Femur (tissue), 1 donor: ENCODE results near the gene PHYKPL.
A peak's percentile ranks its signal among the peaks of the same experiment; 100 is the strongest.
"Not testable (repeated sequence)": the region's sequence is repeated elsewhere in the genome, so short reads cannot be mapped to it uniquely, and the experiment has no call there.

ENCODE experiments used
- DNase-seq: peaks from one replicate; pipeline ENCODE4 v3.0.0-alpha.2; 2017

Gene PHYKPL

DNA sequence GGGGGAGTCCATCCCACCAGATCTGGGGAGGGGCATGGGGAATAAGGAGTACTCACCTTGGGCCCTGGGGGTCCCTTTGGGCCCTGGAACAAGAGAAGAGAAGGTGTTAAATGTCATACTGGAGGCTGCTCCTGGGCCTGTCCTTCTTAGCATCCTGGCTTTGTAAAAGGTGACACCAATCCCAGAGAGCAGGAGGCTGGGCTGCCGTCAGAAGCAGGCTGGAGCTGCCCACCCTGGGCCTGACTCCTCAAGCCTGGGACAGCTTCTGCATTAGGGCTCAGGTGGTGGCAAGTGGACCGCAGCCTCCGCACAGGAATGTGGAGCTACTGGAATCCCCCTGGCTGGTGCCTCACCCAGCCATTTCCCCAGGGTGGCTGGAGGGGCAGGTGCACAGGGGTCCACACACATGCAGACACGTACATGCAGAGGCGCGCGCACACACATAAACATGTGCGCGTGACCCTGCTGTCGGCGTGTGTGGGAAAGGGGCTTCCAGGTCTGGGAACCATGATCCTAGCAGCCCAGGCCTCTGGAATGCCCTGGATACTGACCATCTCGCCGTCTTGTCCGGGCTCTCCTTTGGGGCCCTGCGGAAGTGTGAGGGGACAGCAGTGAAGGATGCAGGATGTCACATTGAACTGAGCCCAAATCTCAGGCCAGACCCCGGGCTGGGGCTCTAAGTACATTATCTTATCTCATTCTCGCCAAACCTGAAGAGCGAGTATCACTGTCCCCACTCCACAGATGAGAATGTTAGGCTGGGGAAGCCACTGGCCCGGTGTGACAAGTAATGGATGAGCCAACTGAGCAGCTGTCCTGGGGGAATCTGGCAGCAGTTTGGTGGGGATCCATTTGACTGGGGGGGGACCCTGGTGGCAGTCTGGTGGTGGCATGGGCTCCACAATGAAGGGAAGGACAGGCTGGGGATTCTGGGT lies 29.3 kb upstream of the PHYKPL start:
- no peak for DNase-seq

DNA sequence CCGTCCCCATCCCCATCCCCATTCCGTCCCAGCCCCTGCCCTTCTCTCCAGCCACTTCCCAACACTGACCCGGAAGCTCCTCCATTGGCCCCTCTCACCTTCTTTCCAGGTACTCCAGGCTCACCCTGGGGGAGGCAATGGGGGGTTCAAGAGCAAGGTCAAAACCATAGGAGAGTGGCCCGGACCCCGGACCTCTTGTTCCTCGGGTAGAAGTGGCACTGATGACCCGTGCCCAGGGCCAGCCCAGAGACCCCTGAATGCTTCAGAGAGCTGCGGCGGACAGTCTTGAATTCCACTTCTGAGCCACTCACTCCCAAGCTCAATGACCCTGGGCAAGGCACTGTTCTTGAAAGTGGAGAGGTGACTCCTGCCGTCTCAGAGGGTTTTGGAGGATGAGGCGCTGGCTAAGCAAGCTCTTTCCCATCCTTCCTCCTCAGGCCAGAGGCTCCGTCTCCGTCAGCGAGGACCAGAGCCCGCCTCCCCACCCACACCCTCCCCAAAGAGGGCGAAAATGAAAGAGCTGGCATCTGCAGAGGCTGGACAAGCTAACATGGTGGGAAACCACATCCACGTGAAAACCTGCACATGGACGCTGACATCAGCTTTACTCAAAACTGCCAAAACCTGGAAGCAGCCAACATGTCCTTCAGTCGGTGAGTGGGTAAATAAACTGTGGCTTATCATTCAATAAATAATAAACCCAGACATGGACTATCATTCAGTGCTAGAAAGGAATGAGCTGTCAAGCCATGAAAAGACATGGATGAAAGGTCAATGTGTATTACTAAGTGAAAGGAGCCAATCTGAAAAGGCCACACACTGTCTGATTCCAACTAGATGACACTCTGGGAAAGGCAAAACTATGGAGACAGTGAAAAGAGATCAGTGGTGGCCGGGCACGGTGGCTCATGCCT lies 27.3 kb upstream of the PHYKPL start:
- DNase-seq: no peak

DNA sequence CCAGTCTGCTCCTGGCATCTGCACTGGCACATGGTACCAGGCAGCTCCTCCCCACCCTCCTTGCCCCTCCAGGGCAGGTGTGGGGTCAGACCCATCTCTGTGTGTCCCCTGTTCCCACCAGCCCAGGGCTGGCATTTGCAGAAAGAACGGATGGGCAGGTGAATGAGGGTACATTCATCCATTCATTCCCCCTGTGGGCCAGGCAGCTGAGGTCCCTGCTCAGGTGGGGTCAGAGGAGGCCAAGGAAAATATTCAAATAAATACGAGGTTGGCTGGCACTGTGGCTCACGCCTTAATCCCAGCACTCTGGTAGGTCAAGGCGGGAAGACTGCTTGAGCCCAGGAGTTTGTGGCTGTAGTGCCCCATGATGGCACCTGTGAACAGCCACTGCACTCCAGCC lies 25.0 kb upstream of the PHYKPL start:
- no peak for DNase-seq

DNA sequence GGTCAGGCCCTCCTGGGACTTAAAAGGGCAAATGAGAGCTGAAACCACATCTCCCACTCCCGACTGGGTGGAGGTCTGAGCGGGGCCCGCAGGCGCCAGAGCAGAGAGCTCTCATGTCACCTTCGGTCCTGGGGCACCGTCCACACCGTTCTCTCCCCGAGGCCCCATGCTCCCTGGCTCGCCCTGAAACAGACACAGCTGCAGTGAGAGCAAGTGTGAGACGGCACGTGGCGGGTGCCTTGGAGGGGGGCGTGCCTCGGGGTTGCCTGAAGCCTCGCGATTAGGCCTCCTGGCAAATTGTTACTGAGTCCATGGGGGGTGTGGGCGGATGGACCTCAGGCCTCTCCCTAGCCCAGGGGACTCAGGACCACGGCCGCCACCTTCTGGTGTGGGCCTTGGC lies 24.1 kb upstream of the PHYKPL start:
- no peak for DNase-seq

DNA sequence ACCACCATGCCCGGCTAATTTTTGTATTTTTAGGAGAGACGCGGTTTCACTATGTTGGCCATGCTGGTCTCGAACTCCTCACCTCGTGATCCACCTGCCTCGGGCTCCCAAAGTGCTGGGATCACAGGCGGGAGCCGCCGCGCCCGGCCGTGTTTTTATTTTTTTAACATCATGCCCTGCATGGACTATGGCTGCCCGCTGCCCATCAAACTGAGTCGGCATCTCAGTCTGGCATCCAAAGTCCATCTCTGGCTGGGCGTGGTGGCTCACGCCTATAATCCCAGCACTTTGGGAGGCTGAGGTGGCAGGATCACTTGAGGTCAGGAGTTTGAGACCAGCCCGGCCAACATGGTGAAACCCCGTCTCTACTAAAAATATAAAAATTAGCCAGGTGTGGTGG lies 21.0 kb upstream of the PHYKPL start:
- not testable (repeated sequence) for DNase-seq

DNA sequence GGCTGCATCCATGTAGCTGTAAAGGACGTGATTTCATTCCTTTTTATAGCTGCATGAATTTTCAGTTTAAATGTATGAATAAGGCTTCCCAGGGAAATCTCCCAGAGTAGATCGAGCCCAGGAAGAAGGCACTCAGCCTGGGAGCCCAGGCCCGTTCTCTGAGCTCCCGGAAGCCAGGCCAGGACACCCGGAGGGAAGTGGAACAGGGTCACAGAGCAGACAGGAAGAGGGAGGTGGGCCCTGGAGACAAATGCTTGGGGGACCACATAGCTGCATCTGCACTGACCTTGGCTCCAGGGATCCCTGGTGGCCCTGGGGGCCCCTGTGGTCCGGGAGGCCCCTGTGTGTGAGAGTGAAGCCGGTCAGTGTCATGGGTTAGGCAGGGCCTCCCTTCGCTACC lies 19.7 kb upstream of the PHYKPL start:
- DNase-seq: no peak

DNA sequence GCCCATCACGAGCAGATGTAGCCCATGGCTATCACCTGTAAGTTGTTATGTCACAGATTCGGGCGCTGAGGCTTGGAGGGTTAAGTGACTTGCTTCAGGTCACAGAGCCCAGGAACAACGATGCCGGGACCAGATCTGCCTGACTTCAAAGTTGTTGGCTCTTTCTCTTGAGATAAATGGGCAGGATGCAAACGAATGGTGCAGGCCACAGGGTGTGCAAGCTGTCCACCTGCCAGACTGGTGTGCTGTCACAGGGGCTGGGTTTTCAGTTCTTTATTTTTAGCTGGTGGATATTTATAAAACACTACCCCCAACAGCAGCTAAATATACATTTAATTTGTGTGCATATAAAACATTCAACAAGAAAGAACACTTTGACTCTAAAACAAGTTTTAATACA lies 17.7 kb upstream of the PHYKPL start:
- DNase-seq: no peak

DNA sequence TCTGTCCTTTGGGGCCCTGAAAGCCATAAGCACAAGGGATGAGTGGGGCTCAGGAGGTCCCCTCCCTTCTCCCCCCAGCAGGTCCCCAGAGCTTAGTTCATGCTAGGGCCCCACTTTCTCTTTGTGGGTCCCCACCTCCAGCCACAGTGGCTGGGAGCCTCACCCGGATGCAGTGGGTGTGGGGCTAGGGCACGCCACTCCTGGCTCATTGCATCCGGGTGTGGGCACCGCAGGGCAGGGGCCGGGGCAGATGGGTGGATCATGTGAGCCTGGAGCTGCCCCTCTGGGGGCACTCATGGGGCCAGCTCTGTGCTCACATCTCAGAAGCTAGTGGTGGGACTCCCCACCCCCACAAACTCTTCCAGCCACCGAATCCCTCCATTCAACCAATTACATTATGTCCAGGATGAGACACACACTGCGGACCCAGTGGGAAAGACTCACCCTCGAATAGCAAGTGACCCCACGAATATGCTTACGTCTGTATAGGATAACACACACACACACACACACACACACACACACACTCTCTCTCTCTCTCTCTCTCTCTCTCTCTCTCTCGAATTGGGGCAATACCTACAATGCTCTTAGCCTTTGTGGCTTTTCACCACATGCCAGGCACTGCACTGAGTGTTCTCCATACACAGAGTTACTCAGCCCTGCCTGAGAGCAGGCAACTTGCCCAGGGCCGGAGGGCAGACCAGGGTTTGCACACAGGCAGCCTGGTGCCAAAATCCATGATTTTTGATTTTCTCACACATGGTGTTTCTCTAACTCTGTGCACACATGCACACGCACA lies 16.8 kb upstream of the PHYKPL start:
- DNase-seq: peak; percentile 67

DNA sequence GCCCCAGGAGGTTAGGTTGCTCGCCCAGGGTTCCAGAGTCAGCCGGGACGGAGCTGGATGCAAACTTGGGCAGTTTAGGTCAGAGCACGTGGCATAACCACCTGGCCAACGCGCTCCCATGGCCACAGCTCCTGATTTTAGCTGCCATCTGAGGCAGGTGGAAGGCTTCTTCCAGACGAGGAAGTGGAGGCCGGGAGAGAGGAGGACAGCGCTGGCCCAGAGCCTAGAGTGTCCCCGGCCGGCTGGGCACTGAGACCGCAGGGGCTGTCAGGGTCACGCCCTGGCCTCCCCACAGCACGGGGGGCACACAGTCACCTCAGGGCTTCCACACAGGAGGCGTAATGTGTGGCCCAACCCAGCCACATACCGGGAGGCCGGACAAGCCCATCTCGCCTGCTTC lies 16.1 kb upstream of the PHYKPL start:
- DNase-seq: no peak

DNA sequence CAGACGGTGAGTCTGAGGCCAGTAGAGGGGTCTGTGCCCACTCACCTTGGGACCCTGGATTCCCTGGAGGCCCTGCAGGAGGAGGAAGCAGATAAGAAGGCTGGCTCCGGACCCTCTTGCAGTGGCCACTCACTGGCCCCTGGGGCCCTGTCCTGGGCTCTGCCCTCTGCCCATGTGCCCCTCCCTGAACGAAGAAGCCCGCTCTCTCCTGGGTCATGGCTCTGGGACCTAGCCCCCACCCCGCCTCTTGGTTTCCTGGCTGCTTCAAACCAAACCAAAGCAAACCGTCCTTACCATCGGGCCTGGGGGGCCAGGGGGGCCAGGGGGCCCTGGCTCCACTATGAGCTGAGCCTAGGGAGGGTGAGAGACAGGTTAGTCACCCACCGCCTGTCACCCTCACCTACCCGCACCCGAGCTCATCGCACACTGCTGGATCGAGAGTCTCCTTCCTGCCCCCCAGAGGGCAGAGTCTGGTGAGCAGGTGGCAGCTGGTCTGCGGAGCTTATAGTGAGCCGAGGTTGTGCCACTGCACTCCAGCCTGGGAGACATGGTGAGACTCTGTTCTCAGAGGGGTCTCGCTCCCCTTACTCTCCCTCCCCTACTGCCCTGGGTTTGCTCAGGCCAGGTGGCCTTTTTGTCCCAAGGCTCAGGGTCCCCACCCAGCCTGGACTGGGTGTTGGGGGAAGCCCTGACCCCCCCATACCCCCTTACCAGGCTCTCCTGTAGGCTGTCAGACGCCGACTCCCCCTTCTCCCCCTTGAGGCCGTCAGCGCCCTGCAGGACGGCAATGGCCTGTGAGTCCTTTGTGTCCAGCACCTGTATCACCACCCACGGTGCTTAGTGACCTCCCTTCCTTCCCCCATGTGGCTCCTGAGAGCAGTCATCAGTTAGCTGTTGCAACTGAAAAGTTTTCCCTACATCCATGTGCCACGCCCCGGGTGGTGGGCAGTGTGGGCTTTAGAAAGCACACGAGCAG lies 15.2 kb upstream of the PHYKPL start:
- DNase-seq: no peak

DNA sequence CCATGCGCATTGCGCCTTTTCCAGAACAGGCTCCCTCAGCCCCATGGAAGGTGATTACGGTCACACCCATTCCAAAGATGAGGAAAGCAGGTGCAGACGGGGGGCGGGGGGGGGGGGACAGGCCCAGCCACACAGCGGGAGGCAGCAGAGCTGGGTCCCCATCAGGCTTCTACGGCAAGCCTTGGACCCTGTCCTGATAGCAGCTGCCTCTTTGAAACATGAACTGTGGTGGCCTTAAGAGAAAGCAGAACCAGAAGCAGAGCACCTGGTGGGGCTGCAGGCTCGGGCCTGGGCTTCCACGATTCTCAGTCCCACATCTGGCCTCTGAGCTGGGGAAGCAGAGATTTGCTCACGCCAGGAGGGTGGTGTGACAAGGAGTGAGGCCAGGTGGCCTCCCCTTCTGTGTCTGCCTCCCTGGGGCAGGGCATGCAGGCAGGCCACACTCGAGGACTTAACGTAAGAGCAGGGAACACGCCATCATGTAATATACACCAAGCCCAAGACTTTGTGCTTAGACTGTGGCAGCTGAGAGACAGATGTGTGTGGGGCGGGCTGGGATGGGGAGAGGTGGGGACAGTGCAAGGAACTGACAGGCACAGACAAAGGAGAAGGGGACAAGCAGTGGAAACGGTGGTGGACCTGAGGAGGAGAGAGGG lies 14.2 kb upstream of the PHYKPL start:
- peak; percentile 27 for DNase-seq

DNA sequence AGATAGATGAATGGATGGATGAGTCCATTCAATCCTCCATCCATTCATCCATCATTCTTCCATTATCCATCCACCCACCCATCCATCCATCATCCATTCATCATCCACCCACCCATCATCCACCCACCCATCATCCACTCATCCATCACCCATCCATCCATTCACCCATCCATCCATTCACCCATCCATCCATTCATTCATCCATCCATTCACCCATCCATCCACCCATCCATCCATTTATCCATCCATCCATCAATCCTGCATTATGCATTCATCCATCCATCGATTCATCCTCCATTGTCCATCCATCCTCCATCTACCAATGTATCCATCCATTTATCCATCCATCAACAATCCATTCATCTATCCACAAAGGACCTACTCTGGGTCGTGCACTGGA lies 12.8 kb upstream of the PHYKPL start:
- no peak for DNase-seq

DNA sequence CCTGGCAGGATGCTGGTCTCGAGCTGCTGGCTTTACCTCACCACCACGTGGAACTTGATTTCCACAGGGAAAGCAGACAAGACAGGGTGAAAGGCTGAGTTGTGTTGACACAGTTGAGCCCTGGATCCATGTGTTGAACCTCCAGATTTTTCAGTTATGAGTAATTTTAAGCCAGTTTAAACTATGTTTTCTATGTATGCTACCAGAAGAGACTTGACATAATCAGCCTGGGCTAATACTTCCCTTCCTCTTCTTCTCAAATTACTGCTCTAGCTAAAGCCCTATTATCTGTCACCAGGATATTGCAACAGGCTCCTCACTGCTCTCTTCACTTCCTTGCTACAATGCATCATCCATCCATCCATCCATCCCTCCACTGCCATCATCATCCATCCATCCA lies 12.0 kb upstream of the PHYKPL start:
- DNase-seq: no peak

DNA sequence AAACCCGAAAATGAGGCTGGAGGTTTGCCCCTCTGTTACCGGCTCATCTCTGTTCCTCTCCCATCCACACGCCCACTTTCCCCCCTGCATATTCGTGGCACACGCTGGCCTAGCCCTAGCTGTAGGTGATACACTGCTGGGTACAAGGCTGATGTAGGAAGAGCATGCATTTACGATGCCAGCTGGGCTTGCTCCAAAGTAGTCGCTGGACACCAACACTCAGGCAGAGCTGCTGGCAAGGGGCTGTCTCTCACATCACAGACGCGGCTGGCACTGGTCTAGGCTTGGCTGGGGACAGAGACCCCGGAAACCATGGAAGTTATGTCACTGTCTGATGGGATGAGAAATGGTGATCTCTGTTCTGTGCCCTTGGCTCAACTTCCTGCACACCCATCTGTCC lies 9.8 kb upstream of the PHYKPL start:
- peak; percentile 16 for DNase-seq

DNA sequence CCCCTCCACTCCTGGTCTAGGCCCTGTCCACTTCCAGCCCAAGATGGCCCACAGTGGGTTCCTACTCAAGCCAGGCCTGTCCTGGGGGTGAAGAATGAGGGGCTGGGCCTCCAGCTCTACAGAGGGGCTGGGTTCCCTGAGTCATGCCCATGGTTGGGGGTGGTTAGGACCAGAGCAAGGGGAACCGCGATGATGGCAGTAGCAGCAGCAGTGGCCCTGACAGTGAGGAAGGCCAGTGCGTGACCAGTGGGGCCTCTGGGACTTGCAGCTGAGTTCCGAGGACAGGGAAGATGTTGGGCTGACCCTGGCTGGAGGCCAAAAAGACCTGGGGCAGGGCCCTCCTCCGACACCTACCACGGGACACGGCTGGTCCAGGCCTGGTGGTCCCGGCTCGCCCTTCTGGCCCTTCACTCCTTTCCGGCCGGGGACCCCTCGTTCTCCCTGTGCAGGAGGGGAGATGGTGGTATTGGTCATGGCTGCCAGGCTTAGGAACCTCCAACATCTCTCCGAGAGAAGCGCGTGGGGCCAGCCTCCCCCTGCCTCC lies 9.2 kb upstream of the PHYKPL start:
- DNase-seq: peak; percentile 26

DNA sequence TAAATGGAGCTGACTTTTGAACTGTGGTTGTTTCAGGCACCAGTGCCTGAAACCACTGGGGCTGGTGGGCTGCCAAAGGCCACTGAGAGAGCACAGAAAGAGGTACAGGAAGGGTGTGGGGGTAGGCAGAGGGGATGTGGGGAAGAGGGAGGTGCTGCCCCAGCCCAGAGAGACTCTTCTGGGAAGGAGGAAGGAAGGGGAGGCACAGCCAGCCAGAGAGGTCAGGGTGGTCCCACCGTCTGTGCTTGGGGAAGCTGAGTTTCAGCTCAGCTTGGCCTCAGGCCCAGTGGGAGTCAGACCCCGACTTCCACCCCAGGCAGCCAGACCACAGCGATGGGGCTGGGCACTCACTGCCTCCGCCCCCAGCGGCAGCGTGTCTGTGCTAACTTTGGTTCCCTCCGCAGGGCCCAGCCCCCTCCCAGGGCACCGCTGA lies 8.6 kb upstream of the PHYKPL start:
- DNase-seq: peak; percentile 37

DNA sequence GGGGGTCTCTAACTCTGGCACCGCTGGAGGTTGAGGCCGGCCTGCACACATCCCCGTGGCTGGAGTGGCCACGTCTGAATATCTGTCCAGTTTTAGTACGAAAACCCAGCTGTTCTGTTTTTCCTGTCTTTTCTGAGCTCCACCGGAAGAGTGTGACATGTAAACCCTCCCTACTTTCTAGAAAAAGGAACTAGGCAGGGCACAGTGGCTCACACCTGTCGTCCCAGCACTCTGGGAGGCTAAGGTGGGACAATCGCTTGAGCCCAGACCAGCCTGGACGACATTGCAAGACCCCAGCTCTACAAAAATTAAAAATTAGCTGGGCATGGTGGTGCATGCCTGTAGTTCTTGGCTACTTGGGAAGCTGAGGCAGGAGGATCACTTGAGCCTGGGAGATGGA lies 8.2 kb upstream of the PHYKPL start:
- DNase-seq: peak; percentile 13

DNA sequence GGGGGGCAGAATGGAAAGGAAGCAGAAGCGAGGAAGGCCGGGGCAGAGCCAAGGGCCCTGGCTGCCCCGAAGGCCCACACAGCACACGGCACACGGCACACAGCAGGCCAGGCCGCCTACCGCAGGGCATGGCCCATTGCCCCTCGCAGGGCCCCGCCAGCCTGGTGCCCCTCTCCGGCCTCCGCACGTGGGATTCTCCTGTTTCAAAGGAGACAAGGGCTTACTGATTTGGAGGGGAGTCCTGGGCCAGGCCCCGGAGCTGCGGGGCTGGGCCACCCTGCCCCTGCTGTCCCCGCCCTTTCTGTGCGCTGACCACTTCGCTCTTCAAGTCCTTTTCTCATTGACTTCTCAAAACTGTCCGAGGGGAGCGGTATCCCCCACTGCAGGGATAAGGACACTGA lies 7.7 kb upstream of the PHYKPL start:
- DNase-seq: no peak

DNA sequence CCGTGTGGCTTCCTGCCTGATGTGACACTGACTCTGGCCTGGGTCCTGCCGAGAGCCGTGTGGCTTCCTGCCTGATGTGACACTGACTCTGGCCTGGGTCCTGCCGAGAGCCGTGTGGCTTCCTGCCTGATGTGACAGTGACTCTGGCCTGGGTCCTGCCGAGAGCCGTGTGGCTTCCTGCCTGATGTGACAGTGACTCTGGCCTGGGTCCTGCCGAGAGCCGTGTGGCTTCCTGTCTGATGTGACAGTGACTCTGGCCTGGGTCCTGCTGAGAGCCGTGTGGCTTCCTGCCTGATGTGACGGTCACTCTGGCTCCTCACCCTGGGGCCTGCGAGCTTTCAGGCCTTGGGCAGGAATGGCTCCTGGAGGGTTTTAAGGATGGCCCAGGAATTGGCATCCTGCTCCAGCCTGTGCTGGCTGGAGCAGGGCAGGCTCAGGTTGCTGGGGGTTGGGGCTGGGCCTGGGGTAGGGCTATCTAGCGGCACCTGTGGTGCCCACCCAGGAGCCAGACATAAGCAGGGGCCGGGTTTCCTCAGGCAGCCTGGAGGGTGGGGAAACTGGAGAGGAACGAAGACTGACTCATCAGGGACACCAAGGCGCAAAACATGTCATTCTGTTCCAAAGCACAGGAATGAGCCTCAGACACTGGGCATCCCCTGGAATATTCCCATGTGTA lies 7.2 kb upstream of the PHYKPL start:
- DNase-seq: peak; percentile 24
